HG03108 (cell line): ENCODE data around the gene AGRP.
"Not testable (repeated sequence)": the region's sequence is repeated elsewhere in the genome, so short reads cannot be mapped to it uniquely, and the experiment has no call there.

Experiments used
- ATAC-seq: cut with Tn5 transposase; IDR thresholded peaks from one replicate; pipeline ENCODE4 v1.9.1; 2021; ENCODE audit warnings: moderate library complexity; ENCODE audit not compliant: unreplicated experiment

The AGRP gene

GRCh38 chr16:67483150-67483549 is at the start of gene AGRP:
Gene AGRP (minus strand): TSS chr16:67483547. CDS start chr16:67483398, 149 bp downstream.
- no peak for ATAC-seq

- ATAC-seq, result no peak
Measured at GRCh38 chr16:67531247-67531646, 47.9 kb upstream of the AGRP start.

GRCh38 chr16:67530013-67530939 is 46.9 kb upstream of the AGRP start:
- peak; percentile 43 for ATAC-seq

- no peak for ATAC-seq
Measured at GRCh38 chr16:67529582-67530012, 46.2 kb upstream of the AGRP start.

GRCh38 chr16:67528870-67529581 is 45.7 kb upstream of the AGRP start:
- no peak for ATAC-seq

- ATAC-seq, result no peak
Measured at GRCh38 chr16:67528222-67528869, 45.0 kb upstream of the AGRP start, which contains the start of gene RIPOR1. Gene RIPOR1 (plus strand): TSS chr16:67528829. CDS start chr16:67538447, 9,618 bp downstream.

- no peak for ATAC-seq
Measured at GRCh38 chr16:67526149-67526791, 42.9 kb upstream of the AGRP start.

GRCh38 chr16:67525176-67525860 is 42.0 kb upstream of the AGRP start:
- no peak for ATAC-seq

GRCh38 chr16:67521095-67521804 is 37.9 kb upstream of the AGRP start:
- peak; percentile 55 for ATAC-seq

- ATAC-seq, result no peak
Measured at GRCh38 chr16:67519242-67519641, 35.9 kb upstream of the AGRP start.

- no peak for ATAC-seq
Measured at GRCh38 chr16:67518676-67519075, 35.3 kb upstream of the AGRP start.

- peak; percentile 44 for ATAC-seq
Measured at GRCh38 chr16:67517661-67518423, 34.5 kb upstream of the AGRP start.

GRCh38 chr16:67517155-67517445 is 33.8 kb upstream of the AGRP start:
- no peak for ATAC-seq

- ATAC-seq, result no peak
Measured at GRCh38 chr16:67516296-67517154, 33.2 kb upstream of the AGRP start.

- peak; percentile 34 for ATAC-seq
Measured at GRCh38 chr16:67514382-67514828, 31.1 kb upstream of the AGRP start.

- ATAC-seq, result not testable (repeated sequence)
Measured at GRCh38 chr16:67513892-67514291, 30.5 kb upstream of the AGRP start.

- no peak for ATAC-seq
Measured at GRCh38 chr16:67509016-67509415, 25.7 kb upstream of the AGRP start.

- ATAC-seq, result no peak
Measured at GRCh38 chr16:67506468-67506867, 23.1 kb upstream of the AGRP start.
